Liver (tissue), 9 donors: ENCODE results near the gene PARP8. TPM values are rescaled to one million over a fixed set of nuclear protein-coding genes. Genes with fewer than 3 reads are reported as not detected.

Source experiments
- DNase-seq: peaks from one replicate; pipeline ENCODE4 v3.0.0-alpha.2; 2017; ENCODE audit warnings: low spot score
- H3K27ac ChIP-seq, 2 donors: one replicate each; pipeline ENCODE4 v1.7.0; 2013; ENCODE audit warnings: inconsistent platforms in 2 of 2, low read length in 2 of 2, control low read depth in 1 of 2, low read depth in 1 of 2, mild to moderate bottlenecking in 1 of 2
- H3K27me3 ChIP-seq, 4 donors: one replicate each; pipeline versions ENCODE4 v1.6.1 to v1.7.0; 2013; ENCODE audit warnings: low read length in 3 of 4, inconsistent platforms in 1 of 4, mild to moderate bottlenecking in 1 of 4, moderate library complexity in 1 of 4; ENCODE audit not compliant: control insufficient read depth in 4 of 4, insufficient read depth in 4 of 4
- H3K36me3 ChIP-seq, 4 donors: one replicate each; pipeline versions ENCODE4 v1.6.1 to v1.7.0; 2013; ENCODE audit warnings: low read length in 3 of 4, mild to moderate bottlenecking in 3 of 4, low read depth in 1 of 4, moderate library complexity in 1 of 4; ENCODE audit not compliant: control insufficient read depth in 4 of 4, insufficient read depth in 3 of 4
- H3K4me1 ChIP-seq, 4 donors: one replicate each; pipeline versions ENCODE4 v1.6.1 to v1.7.0; 2013; ENCODE audit warnings: low read length in 3 of 4, mild to moderate bottlenecking in 3 of 4, moderate library complexity in 1 of 4; ENCODE audit not compliant: control insufficient read depth in 4 of 4, insufficient read depth in 4 of 4
- H3K4me3 ChIP-seq, 3 donors: one replicate each; pipeline versions ENCODE4 v1.6.1 to v1.7.0; 2013; ENCODE audit warnings: low read length in 3 of 3, control low read depth in 1 of 3, low read depth in 1 of 3, mild to moderate bottlenecking in 1 of 3
- H3K9ac ChIP-seq, 2 donors: one replicate each; pipeline ENCODE4 v1.7.0; 2013; ENCODE audit warnings: low read length in 2 of 2, mild to moderate bottlenecking in 2 of 2, moderate library complexity in 2 of 2, control low read depth in 1 of 2, low read depth in 1 of 2
- H3K9me3 ChIP-seq, 4 donors: one replicate each; pipeline versions ENCODE4 v1.6.1 to v1.7.0; 2013; ENCODE audit warnings: low read length in 3 of 4; ENCODE audit not compliant: control insufficient read depth in 4 of 4
- ATF3 ChIP-seq: IDR thresholded peaks from 2 replicates; pipeline ENCODE4 v1.6.1; 2016; ENCODE audit warnings: antibody characterized with exemption
- CTCF ChIP-seq: fragments of 150-350 bp; IDR thresholded peaks from 2 replicates; pipeline ENCODE4 v1.5.1; 2017; ENCODE audit warnings: improper control_type of control experiment, low read depth, low read length; ENCODE audit not compliant: missing input control
- EGR1 ChIP-seq, 2 donors: IDR thresholded peaks; 2 replicates each; pipeline ENCODE4 v1.6.1; 2016 to 2018; ENCODE audit warnings: antibody characterized with exemption in 2 of 2, low read depth in 2 of 2
- FOXA2 ChIP-seq: IDR thresholded peaks from 2 replicates; pipeline ENCODE4 v1.6.1; 2016; ENCODE audit warnings: antibody characterized with exemption
- GABPA ChIP-seq, 2 donors: IDR thresholded peaks in 1 of 2; conservative IDR thresholded peaks in 1 of 2; 2 replicates each; pipeline ENCODE4 v1.6.1; 2016; ENCODE audit warnings: antibody characterized with exemption in 2 of 2, mild to moderate bottlenecking in 1 of 2, moderate library complexity in 1 of 2
- HNF4A ChIP-seq, 2 donors: conservative IDR thresholded peaks; 2 replicates each; pipeline ENCODE4 v1.6.1; 2016; ENCODE audit warnings: antibody characterized with exemption in 2 of 2, mild to moderate bottlenecking in 2 of 2
- HNF4G ChIP-seq: IDR thresholded peaks from 2 replicates; pipeline ENCODE4 v1.6.1; 2016; ENCODE audit warnings: antibody characterized with exemption
- JUND ChIP-seq, 2 donors: IDR thresholded peaks; 2 replicates each; pipeline ENCODE4 v1.6.1; 2016; ENCODE audit warnings: antibody characterized with exemption in 2 of 2
- MAX ChIP-seq: IDR thresholded peaks from 2 replicates; pipeline ENCODE4 v1.6.1; 2016; ENCODE audit warnings: antibody characterized with exemption
- RAD21 ChIP-seq, 2 donors: IDR thresholded peaks; 2 replicates each; pipeline ENCODE4 v1.6.1; 2016; ENCODE audit warnings: antibody characterized with exemption in 2 of 2, mild to moderate bottlenecking in 2 of 2
- REST ChIP-seq: IDR thresholded peaks from 2 replicates; pipeline ENCODE4 v1.6.1; 2016; ENCODE audit warnings: antibody characterized with exemption, mild to moderate bottlenecking
- RXRA ChIP-seq, 2 donors: IDR thresholded peaks; 2 replicates each; pipeline ENCODE4 v1.6.1; 2017 to 2018; ENCODE audit warnings: antibody characterized with exemption in 2 of 2, mild to moderate bottlenecking in 1 of 2
- SP1 ChIP-seq: IDR thresholded peaks from 2 replicates; pipeline ENCODE4 v1.6.1; 2018; ENCODE audit warnings: antibody characterized with exemption, mild to moderate bottlenecking
- YY1 ChIP-seq: IDR thresholded peaks from 2 replicates; pipeline ENCODE4 v1.6.1; 2016; ENCODE audit warnings: antibody characterized with exemption, mild to moderate bottlenecking
- ZBTB33 ChIP-seq: IDR thresholded peaks from 2 replicates; pipeline ENCODE4 v1.6.1; 2016; ENCODE audit warnings: antibody characterized with exemption
- WGBS: extraction: QIAGEN DNeasy Blood & Tissue Kit; methylation state at CpG from one replicate; pipeline ENCODE4 v1.1.7; 2013; 5-methylcytosine and 5-hydroxymethylcytosine counted together
- polyA plus RNA-seq, 2 donors: library from polyadenylated mRNA; stranded (reverse) in 1 of 2; unstranded in 1 of 2; fragments of 200-250 nt in 1 of 2; fragments of >200 nt in 1 of 2; fragmentation: Nextera tagmentation in 1 of 2; extraction: Ambion mirVana in 1 of 2; gene quantifications; one replicate each; pipeline versions ENCODE4 v1.2.1 to v1.2.3, GENCODE V29; 2013 to 2015
- total RNA-seq, 2 donors: library from RNA; depleted of rRNA; stranded (reverse); fragments of >200 nt; gene quantifications; one replicate each; pipeline ENCODE4 v1.2.3, GENCODE V29; 2014
- donor health status: healthy.
- donor health status: healthy.
- donor health status: healthy.
- donor health status: healthy.
- donor health status: healthy.

PARP8 gene
- total and polyA plus RNA-seq, 4 donors: 3.9 to 16.0 (median 7.1) TPM

GRCh38 chr5:50726475-50727148 lies 60.2 kb downstream of the PARP8 start (continued):
- TF ChIP-seq MAX (no peak), HNF4G (no peak), ZBTB33 (no peak), HNF4A (conservative IDR thresholded peaks at IDR 0.05) (no peak)

- H3K27me3 ChIP-seq: no peaks in the 10 kb centered on the region
- H3K4me1 ChIP-seq: peaks cover 0 to 4% (median 0%) of the 10 kb centered on the region in 4 donors
- no peaks in the 10 kb centered on the region for H3K36me3 ChIP-seq
- H3K9me3 ChIP-seq: no peaks in the 10 kb centered on the region
- 60% methylated on average over 5 of the region's 5 CpGs for WGBS
- TF ChIP-seq CTCF: no peak
- DNase-seq: no peak
- H3K4me3 ChIP-seq: no peak overlapping the region
- H3K27ac ChIP-seq: no peak overlapping the region
- H3K9ac ChIP-seq: no peak overlapping the region
These were observed 60.7 kb downstream of the PARP8 start for GRCh38 chr5:50727149-50727496.

GRCh38 chr5:50727845-50728244 lies 61.4 kb downstream of the PARP8 start:
- no peak overlapping the region for H3K4me3 ChIP-seq
- H3K9ac ChIP-seq: no peak overlapping the region
- no peaks in the 10 kb centered on the region for H3K27me3 ChIP-seq
- DNase-seq: no peak
- peaks cover 0 to 4% (median 0%) of the 10 kb centered on the region in 4 donors for H3K4me1 ChIP-seq
- 85% methylated on average over 2 of the region's 2 CpGs for WGBS
- no peaks in the 10 kb centered on the region for H3K36me3 ChIP-seq
- no peaks in the 10 kb centered on the region for H3K9me3 ChIP-seq
- H3K27ac ChIP-seq: no peak overlapping the region
- TF ChIP-seq RXRA (IDR thresholded peaks at IDR 0.05) (no peak), CTCF (no peak), JUND (IDR thresholded peaks at IDR 0.05) (no peak), ATF3 (no peak), RAD21 (IDR thresholded peaks at IDR 0.05) (no peak), HNF4G (no peak), FOXA2 (no peak), YY1 (no peak), REST (no peak), SP1 (no peak), ZBTB33 (no peak), EGR1 (IDR thresholded peaks at IDR 0.05; ENCODE audit: low read depth in 2 of 2) (no peak), GABPA (IDR thresholded peaks at IDR 0.05 in 1 of 2, conservative IDR thresholded peaks at IDR 0.05 in 1 of 2) (no peak)
